Activated naive CD8-positive, alpha-beta T cell (primary cell): ENCODE data around the gene RAB3GAP1.
A peak's percentile ranks its signal among the peaks of the same experiment; 100 is the strongest.
"Not testable (repeated sequence)": the region's sequence is repeated elsewhere in the genome, so short reads cannot be mapped to it uniquely, and the experiment has no call there.

Source experiments
- H3K27ac Mint-ChIP-seq: one replicate; pipeline ENCODE4 v1.8.0; 2021; ENCODE audit warnings: mixed read lengths
- H3K27me3 Mint-ChIP-seq: one replicate; pipeline ENCODE4 v1.8.0; 2021; ENCODE audit warnings: mixed read lengths
- H3K36me3 Mint-ChIP-seq: one replicate; pipeline ENCODE4 v1.8.0; 2021; ENCODE audit warnings: mixed read lengths
- H3K4me1 Mint-ChIP-seq: one replicate; pipeline ENCODE4 v1.8.0; 2021; ENCODE audit warnings: low read depth, mixed read lengths
- H3K4me3 Mint-ChIP-seq: one replicate; pipeline ENCODE4 v1.8.0; 2021; ENCODE audit warnings: mild to moderate bottlenecking, mixed read lengths
- H3K9me3 Mint-ChIP-seq: one replicate; pipeline ENCODE4 v1.8.0; 2021; ENCODE audit warnings: low read depth, mixed read lengths

RAB3GAP1 gene

GRCh38 chr2:135052042-135052876 lies at the start of gene RAB3GAP1:
TSS of gene RAB3GAP1 (plus strand) at chr2:135052292. CDS start at chr2:135052308, 16 bp downstream.
- peaks cover 6% of the 10 kb centered on the region for H3K36me3 Mint-ChIP-seq
- peaks cover 50% of the 10 kb centered on the region for H3K4me1 Mint-ChIP-seq
- peak within 1 kb of the TSS; percentile 98 for H3K4me3 Mint-ChIP-seq
- H3K9me3 Mint-ChIP-seq: no peaks in the 10 kb centered on the region
- H3K27ac Mint-ChIP-seq: peak within 1 kb of the TSS; percentile 100
- no peaks in the 10 kb centered on the region for H3K27me3 Mint-ChIP-seq

- no peak overlapping the region for H3K27ac Mint-ChIP-seq
Measured at GRCh38 chr2:135002836-135003235, 49.3 kb upstream of the RAB3GAP1 start.

GRCh38 chr2:135004005-135004746 lies 47.9 kb upstream of the RAB3GAP1 start:
- peaks cover 8% of the 10 kb centered on the region for H3K27me3 Mint-ChIP-seq
- no peaks in the 10 kb centered on the region for H3K9me3 Mint-ChIP-seq
- H3K27ac Mint-ChIP-seq: no peak overlapping the region
- H3K4me1 Mint-ChIP-seq: peaks cover 6% of the 10 kb centered on the region
- no peak overlapping the region for H3K4me3 Mint-ChIP-seq
- H3K36me3 Mint-ChIP-seq: no peaks in the 10 kb centered on the region

More at GRCh38 chr2:135002836-135003235, 49.3 kb upstream of the RAB3GAP1 start:
- no peaks in the 10 kb centered on the region for H3K36me3 Mint-ChIP-seq
- peaks cover 6% of the 10 kb centered on the region for H3K4me1 Mint-ChIP-seq
- H3K4me3 Mint-ChIP-seq: no peak overlapping the region
- peaks cover 8% of the 10 kb centered on the region for H3K27me3 Mint-ChIP-seq
- H3K9me3 Mint-ChIP-seq: no peaks in the 10 kb centered on the region

DNA sequence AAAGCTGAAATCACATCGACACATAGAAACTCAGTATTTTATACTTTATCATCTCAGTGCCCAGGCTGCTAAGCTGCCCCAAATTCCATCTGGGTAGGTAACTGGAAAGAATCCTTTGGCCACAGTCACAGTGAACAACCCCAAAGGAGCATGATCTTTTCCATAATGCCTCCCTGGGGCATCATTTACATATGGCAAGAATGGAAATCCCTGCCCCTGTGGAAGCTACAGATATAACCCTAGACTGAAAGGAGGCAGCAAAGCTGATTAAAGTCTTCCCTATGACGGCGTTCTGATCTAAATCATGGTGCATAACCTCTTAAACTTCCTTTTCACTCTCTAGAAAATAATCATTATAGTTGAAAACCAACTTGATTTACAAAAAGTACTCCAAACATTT lies 46.3 kb upstream of the RAB3GAP1 start:
- H3K36me3 Mint-ChIP-seq: no peaks in the 10 kb centered on the region
- H3K27me3 Mint-ChIP-seq: peaks cover 10% of the 10 kb centered on the region
- no peak overlapping the region for H3K27ac Mint-ChIP-seq
- H3K4me3 Mint-ChIP-seq: no peak overlapping the region
- no peaks in the 10 kb centered on the region for H3K9me3 Mint-ChIP-seq
- peaks cover 6% of the 10 kb centered on the region for H3K4me1 Mint-ChIP-seq

GRCh38 chr2:135009339-135009738 lies 42.8 kb upstream of the RAB3GAP1 start:
- H3K4me1 Mint-ChIP-seq: peaks cover 3% of the 10 kb centered on the region
- H3K9me3 Mint-ChIP-seq: no peaks in the 10 kb centered on the region
- no peak overlapping the region for H3K4me3 Mint-ChIP-seq
- H3K36me3 Mint-ChIP-seq: no peaks in the 10 kb centered on the region
- peaks cover 9% of the 10 kb centered on the region for H3K27me3 Mint-ChIP-seq
- H3K27ac Mint-ChIP-seq: no peak overlapping the region

GRCh38 chr2:135010200-135010942 lies 41.7 kb upstream of the RAB3GAP1 start:
- H3K27me3 Mint-ChIP-seq: peaks cover 4% of the 10 kb centered on the region
- no peaks in the 10 kb centered on the region for H3K36me3 Mint-ChIP-seq
- H3K4me1 Mint-ChIP-seq: no peaks in the 10 kb centered on the region
- H3K4me3 Mint-ChIP-seq: no peak overlapping the region
- H3K9me3 Mint-ChIP-seq: no peaks in the 10 kb centered on the region
- no peak overlapping the region for H3K27ac Mint-ChIP-seq

- Mint-ChIP-seq H3K27me3 (peaks cover 3% of the 10 kb centered on the region), H3K4me3 (no peak overlapping the region), H3K4me1 (no peaks in the 10 kb centered on the region), H3K27ac (no peak overlapping the region), H3K36me3 (no peaks in the 10 kb centered on the region), H3K9me3 (peaks cover 4% of the 10 kb centered on the region)
Measured at GRCh38 chr2:135011633-135012032, 40.5 kb upstream of the RAB3GAP1 start.

DNA sequence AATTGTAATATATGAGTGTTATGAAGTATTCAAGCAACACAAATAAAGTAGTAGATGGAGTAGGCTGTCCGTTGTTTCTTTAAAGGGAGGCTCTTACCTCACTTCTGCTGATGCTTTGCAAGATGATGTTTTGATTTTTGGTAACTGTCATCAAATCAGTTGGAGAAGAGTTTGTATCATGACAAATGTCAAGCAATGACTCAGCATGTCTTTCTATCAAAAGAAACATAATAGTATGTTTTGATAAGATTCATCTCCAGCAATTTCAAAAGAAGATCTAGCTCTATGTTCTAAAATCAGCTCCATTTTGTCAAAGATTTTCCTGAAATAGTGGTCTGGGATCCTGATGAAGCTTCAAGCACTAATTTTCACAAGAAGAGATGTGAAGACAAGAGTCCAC lies 30.5 kb upstream of the RAB3GAP1 start:
- Mint-ChIP-seq H3K9me3 (no peaks in the 10 kb centered on the region), H3K27me3 (no peaks in the 10 kb centered on the region), H3K27ac (no peak overlapping the region), H3K4me1 (peaks cover 16% of the 10 kb centered on the region), H3K4me3 (no peak overlapping the region), H3K36me3 (peaks cover 3% of the 10 kb centered on the region)

DNA sequence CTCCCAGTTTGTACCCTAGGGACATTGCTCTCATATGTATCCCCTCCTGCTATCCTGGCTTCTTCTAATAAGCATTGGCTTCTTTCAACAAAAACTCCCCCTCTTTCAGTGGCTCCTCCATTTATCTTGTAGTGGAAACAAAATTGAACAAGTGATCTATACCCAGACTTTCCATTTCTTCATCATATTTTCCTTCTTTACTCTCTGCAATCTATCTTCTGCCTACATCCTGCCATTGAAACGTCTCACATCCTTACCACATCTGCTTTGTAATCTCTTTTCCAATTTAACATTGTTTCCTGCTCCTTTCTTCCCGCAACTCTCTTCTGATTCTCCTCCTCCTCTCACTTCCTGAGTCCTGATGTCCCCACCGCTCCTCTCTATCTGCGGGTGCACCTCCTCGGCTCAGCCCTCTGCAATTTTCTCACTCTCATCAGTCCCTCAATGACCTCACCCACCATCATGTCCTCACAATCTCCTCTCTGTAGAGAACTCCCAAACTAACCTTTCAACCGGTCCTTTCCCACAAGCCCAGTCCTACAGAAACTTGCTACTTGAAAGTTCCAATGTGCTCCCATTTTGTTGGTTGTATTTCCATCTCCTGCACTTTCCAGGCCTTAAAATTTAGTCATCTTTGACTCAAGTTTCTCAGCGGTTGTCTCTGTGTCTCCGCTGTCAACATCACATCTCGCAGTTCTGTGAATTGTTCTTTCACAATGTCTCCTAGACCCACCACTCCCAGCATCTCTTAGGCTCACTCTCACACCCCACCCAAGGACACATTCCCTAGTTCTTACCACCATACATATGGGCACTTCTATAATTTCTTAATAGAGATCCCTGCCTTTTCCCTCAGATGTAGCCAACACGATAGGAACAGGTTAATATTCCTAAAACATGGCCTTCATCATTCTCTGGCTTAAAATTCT lies 28.9 kb upstream of the RAB3GAP1 start:
- Mint-ChIP-seq H3K27ac (no peak overlapping the region), H3K9me3 (no peaks in the 10 kb centered on the region), H3K4me3 (no peak overlapping the region), H3K36me3 (peaks cover 3% of the 10 kb centered on the region), H3K27me3 (no peaks in the 10 kb centered on the region), H3K4me1 (peaks cover 16% of the 10 kb centered on the region)

- no peak overlapping the region for H3K4me3 Mint-ChIP-seq
- no peaks in the 10 kb centered on the region for H3K27me3 Mint-ChIP-seq
- peaks cover 3% of the 10 kb centered on the region for H3K36me3 Mint-ChIP-seq
- no peaks in the 10 kb centered on the region for H3K9me3 Mint-ChIP-seq
- H3K4me1 Mint-ChIP-seq: peaks cover 16% of the 10 kb centered on the region
- no peak overlapping the region for H3K27ac Mint-ChIP-seq
Measured at GRCh38 chr2:135023886-135024485, 28.1 kb upstream of the RAB3GAP1 start.

GRCh38 chr2:135029481-135030134 lies 22.5 kb upstream of the RAB3GAP1 start:
- no peaks in the 10 kb centered on the region for H3K4me1 Mint-ChIP-seq
- H3K4me3 Mint-ChIP-seq: no peak overlapping the region
- no peaks in the 10 kb centered on the region for H3K27me3 Mint-ChIP-seq
- no peak overlapping the region for H3K27ac Mint-ChIP-seq
- H3K36me3 Mint-ChIP-seq: no peaks in the 10 kb centered on the region
- H3K9me3 Mint-ChIP-seq: no peaks in the 10 kb centered on the region

DNA sequence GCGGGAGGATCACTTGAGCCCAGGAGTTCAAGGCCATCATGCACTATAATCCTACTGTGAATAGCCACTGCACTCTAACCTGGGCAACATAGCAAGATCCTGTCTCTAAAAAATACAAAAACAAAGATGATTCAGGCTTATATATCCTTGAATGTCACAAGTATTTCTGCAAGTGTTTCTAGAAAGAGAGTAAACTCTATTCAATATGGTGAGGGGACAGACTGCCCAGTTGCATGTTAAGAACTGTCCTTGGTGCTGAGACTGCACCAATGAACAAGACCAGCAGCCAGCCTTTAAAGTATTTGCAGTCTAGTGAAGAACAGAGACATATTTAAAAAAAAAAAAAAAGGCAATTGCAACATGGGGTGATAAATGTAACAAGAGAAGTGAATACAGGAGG lies 21.3 kb upstream of the RAB3GAP1 start:
- H3K4me3 Mint-ChIP-seq: no peak overlapping the region
- no peak overlapping the region for H3K27ac Mint-ChIP-seq
- no peaks in the 10 kb centered on the region for H3K9me3 Mint-ChIP-seq
- no peaks in the 10 kb centered on the region for H3K4me1 Mint-ChIP-seq
- H3K36me3 Mint-ChIP-seq: no peaks in the 10 kb centered on the region
- no peaks in the 10 kb centered on the region for H3K27me3 Mint-ChIP-seq

GRCh38 chr2:135033216-135033615 lies 18.9 kb upstream of the RAB3GAP1 start:
- not testable (repeated sequence) for H3K9me3 Mint-ChIP-seq, H3K4me1 Mint-ChIP-seq, H3K27ac Mint-ChIP-seq, H3K27me3 Mint-ChIP-seq, H3K36me3 Mint-ChIP-seq, H3K4me3 Mint-ChIP-seq
